Colonic mucosa (tissue), 4 donors: ENCODE data around the gene PDE7B. TPM values are rescaled to one million over a fixed set of nuclear protein-coding genes. Genes with fewer than 3 reads are reported as not detected.

ENCODE experiments used
- DNase-seq: peaks from one replicate; pipeline ENCODE4 v3.0.0-alpha.2; 2020
- H3K27ac ChIP-seq: fragments of 200-600 bp; one replicate; pipeline ENCODE4 v1.8.0; 2021
- H3K27me3 ChIP-seq: fragments of 200-600 bp; one replicate; pipeline ENCODE4 v1.8.0; 2021
- H3K36me3 ChIP-seq: fragments of 200-600 bp; one replicate; pipeline ENCODE4 v1.8.0; 2021
- H3K4me1 ChIP-seq: fragments of 200-600 bp; one replicate; pipeline ENCODE4 v1.8.0; 2021; ENCODE audit warnings: mild to moderate bottlenecking
- H3K4me3 ChIP-seq: fragments of 200-600 bp; one replicate; pipeline ENCODE4 v1.8.0; 2021
- H3K9ac ChIP-seq, 2 donors: one replicate each; pipeline ENCODE4 v1.7.0; 2013; ENCODE audit warnings: control low read depth in 2 of 2, low read depth in 2 of 2, low read length in 2 of 2
- H3K9me3 ChIP-seq: fragments of 200-600 bp; one replicate; pipeline ENCODE4 v1.8.0; 2021
- intact Hi-C: fragments of 100-400 bp; cut with DNase I; formaldehyde crosslinking; loops from one replicate; pipeline ENCODE4 v1.14.1; 2022
- total RNA-seq, 2 donors: library from RNA; stranded (reverse); fragmentation: NEBNext Ultra II Directional in 1 of 2; extraction: Animal tissue kit (Norgen Biotek cat#: 25700) in 1 of 2; gene quantifications; one replicate each; pipeline ENCODE4 v1.2.1, GENCODE V29; 2021
- TF ChIP-seq, protein P1 (sequence below): fragments of 200-600 bp; IDR thresholded peaks from one replicate; pipeline ENCODE4 v1.8.0; 2022; ENCODE audit warnings: antibody characterized with exemption, mild to moderate bottlenecking
- donor health status: healthy.
- donor health status: DM: no; HTN: no; CAD: no.
- donor health status: DM: no; HTN: no; CAD: no.

The PDE7B gene
- total RNA-seq, 2 donors from 2014 or later = 1.0 to 1.4 TPM

DNA sequence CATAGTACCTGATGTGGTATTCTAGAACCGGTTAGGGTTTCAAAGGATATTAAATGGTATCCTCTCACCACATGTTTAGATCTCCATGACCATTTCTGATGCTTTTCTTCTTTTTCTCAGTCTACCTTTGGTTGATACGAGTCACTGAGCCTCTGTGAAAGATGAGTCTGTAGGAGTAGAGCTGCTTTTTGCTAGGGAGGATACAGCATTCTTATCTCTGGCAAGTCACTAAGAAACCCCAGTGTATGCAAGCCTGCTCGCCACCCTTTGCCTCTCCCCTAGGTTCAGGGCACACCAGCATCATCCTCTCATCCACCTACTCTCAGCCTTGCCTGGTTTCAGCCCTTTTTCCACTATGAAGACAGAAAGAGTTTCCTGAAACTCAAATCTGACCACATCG is 308.7 kb downstream of the PDE7B start:
- Histone ChIP-seq H3K27me3 (no peaks in the 10 kb centered on the region), H3K36me3 (no peaks in the 10 kb centered on the region), H3K4me1 (no peaks in the 10 kb centered on the region), H3K9ac (no peak overlapping the region), H3K9me3 (no peaks in the 10 kb centered on the region), H3K27ac (no peak overlapping the region), H3K4me3 (no peak overlapping the region)
- TF ChIP-seq, protein P1, sequence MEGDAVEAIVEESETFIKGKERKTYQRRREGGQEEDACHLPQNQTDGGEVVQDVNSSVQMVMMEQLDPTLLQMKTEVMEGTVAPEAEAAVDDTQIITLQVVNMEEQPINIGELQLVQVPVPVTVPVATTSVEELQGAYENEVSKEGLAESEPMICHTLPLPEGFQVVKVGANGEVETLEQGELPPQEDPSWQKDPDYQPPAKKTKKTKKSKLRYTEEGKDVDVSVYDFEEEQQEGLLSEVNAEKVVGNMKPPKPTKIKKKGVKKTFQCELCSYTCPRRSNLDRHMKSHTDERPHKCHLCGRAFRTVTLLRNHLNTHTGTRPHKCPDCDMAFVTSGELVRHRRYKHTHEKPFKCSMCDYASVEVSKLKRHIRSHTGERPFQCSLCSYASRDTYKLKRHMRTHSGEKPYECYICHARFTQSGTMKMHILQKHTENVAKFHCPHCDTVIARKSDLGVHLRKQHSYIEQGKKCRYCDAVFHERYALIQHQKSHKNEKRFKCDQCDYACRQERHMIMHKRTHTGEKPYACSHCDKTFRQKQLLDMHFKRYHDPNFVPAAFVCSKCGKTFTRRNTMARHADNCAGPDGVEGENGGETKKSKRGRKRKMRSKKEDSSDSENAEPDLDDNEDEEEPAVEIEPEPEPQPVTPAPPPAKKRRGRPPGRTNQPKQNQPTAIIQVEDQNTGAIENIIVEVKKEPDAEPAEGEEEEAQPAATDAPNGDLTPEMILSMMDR = no peak
- intact Hi-C loops = no loop called here
- DNase-seq = no peak

DNA sequence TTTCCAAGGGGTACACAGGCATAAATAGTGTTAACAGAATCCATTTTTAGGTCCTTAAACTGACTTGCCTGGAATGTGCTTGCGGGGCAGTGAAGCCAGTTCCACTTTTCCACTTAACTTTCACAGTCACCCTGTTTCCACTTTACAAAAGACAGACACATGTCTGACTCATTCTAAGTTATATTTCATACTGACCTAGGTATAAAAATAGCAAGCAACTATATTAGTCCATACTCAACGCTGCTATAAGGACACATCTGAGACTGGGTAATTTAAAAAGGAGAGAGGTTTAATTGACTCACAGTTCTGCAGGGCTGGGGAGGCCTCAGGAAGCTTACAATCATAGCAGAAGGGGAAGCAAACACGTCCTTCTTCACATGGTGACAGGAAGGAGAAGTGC is 310.4 kb downstream of the PDE7B start:
- no peaks in the 10 kb centered on the region for H3K27me3 ChIP-seq
- no peak overlapping the region for H3K4me3 ChIP-seq
- intact Hi-C loops = no loop called here
- H3K4me1 ChIP-seq = no peaks in the 10 kb centered on the region
- TF ChIP-seq, protein P1 = no peak
- no peaks in the 10 kb centered on the region for H3K36me3 ChIP-seq
- H3K27ac ChIP-seq = no peak overlapping the region
- H3K9ac ChIP-seq = no peak overlapping the region
- no peaks in the 10 kb centered on the region for H3K9me3 ChIP-seq
- DNase-seq = no peak

DNA sequence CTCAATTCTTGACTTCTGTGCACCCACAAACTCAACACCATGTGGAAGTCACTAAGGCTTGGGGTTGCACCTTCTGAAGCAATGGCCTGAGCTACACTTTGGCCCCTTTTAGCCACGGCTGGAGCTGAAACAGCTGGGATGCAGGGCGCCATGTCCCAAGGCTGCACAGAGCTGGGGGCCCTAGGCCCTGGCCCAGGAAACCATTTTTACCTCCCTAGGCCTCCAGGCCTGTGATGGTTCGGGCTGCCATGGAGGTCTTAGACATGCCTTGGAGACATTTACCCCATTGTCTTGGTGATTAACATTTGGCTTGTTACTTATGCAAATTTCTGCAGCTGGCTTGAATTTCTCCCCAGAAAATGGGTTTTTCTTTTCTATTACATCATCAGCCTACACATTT is 311.8 kb downstream of the PDE7B start:
- H3K4me3 ChIP-seq = no peak overlapping the region
- TF ChIP-seq, protein P1 = no peak
- H3K4me1 ChIP-seq = no peaks in the 10 kb centered on the region
- H3K9me3 ChIP-seq = no peaks in the 10 kb centered on the region
- no peak overlapping the region for H3K9ac ChIP-seq
- no peaks in the 10 kb centered on the region for H3K36me3 ChIP-seq
- intact Hi-C loops = no loop called here
- H3K27ac ChIP-seq = no peak overlapping the region
- no peak for DNase-seq
- H3K27me3 ChIP-seq = no peaks in the 10 kb centered on the region

- Histone ChIP-seq H3K36me3 (no peaks in the 10 kb centered on the region), H3K4me1 (no peaks in the 10 kb centered on the region), H3K27ac (no peak overlapping the region), H3K9me3 (no peaks in the 10 kb centered on the region), H3K4me3 (no peak overlapping the region), H3K9ac (no peak overlapping the region), H3K27me3 (no peaks in the 10 kb centered on the region)
- TF ChIP-seq, protein P1 = no peak
- intact Hi-C loops = no loop called here
- DNase-seq = no peak
Measured at GRCh38 chr6:136166815-136167214, 315.3 kb downstream of the PDE7B start.

DNA sequence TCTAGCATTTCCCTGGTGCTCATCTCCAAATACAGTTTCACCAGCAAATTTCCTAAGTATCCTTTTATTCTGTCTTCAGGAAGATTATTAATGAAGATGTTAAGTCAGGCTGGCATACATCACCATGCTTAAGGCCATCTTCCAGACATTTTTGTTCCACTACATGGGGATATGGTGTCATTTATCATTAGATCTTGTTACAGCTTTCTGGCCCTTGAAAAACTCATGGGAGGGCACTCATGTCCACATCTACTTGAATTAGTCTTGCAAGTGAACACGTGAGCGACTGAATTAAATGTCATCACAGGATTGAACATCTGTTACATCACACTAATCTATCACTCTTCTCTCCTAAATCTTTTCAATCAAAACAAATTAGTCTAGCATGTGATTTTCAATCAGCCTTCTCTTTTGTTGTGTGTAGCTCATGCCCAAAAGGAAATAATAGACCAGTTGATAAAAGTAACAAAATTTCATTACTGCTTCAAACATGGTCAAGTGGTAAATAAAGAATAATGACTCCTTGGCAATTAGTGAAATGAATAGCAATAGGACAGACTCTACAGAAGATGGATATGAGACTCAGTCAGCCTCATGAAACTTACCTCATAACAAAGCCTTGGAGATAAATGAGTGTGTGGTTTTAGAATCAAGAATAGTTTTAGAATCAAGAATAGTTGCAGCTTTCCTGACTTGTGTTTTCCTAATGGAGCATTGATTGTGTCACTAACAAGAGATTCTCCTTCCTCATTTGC is 318.1 kb downstream of the PDE7B start:
- H3K4me3 ChIP-seq = no peak overlapping the region
- no peak overlapping the region for H3K9ac ChIP-seq
- H3K27ac ChIP-seq = no peak overlapping the region
- no peaks in the 10 kb centered on the region for H3K27me3 ChIP-seq
- H3K9me3 ChIP-seq = no peaks in the 10 kb centered on the region
- intact Hi-C loops = no loop called here
- no peaks in the 10 kb centered on the region for H3K4me1 ChIP-seq
- TF ChIP-seq, protein P1 = no peak
- H3K36me3 ChIP-seq = no peaks in the 10 kb centered on the region
- DNase-seq = no peak
